ENCODE data around the gene PDLIM7. TPM values are rescaled to one million over a fixed set of nuclear protein-coding genes. Genes with fewer than 3 reads are reported as not detected.

PDLIM7 gene
- total RNA-seq, 1 donor from 2014 or later: 5.3 TPM

DNA sequence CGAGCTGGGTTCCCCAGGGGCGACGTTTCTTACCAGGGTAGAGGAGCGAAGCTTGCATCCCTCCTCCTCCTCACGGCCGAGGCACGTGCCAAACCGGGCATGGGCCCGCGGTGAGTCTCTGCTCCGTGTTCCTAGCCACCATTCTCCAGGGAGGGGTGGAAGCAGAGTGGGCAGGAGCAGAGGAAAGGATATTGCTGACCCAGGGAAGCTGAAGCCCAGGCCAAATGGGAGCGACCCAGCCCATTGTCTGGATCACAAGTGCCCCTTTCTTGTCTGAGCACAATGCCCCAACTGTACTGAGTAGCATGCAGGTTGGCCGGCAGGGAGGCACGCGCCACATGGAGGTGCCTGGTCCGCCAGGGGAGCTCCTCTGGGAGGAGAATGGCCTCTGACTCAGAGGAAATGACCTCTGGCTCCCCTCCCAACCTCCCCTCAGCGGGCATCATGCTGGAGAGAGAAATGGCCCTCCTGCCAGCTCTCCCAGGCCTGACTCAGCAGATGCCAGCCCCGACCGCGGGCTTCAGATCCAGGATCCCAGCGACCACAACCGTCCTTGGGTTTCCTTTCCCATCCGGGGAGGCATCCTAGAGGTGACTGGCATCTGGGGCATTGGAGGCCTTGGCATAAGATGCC, 49.7 kb downstream of the PDLIM7 start:
- ATAC-seq (peak; percentile 38), DNase-seq (ENCODE audit: low spot score) (no peak)

DNA sequence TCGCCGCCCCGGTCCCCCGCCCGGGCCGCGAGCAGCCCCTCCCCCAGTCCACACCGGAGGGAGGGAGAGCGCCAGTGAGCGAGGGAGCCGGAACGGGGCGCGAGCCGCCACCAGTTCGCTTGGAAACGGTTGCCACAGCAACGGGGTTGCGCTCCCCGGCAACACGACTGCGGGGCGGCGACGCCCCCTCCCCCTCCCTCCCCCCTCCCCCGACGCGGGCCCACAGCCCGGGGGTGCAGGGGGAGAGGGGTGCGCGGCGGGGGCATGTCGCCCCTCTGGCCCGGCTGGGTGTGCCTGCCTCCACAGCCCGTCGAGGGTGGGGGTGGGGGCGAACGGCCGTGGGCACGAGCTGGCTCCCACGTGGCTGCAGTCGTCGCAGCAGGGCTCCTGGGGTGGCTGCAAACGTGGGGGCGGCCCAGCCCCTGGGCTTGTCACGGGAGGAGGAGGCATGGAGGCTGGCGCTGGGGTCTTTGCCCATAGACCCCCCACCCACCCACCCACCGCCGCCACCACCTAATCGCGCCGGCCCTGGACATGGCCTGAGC, 50.3 kb downstream of the PDLIM7 start:
- DNase-seq (ENCODE audit: low spot score): no peak
- peak; percentile 24 for ATAC-seq

DNA sequence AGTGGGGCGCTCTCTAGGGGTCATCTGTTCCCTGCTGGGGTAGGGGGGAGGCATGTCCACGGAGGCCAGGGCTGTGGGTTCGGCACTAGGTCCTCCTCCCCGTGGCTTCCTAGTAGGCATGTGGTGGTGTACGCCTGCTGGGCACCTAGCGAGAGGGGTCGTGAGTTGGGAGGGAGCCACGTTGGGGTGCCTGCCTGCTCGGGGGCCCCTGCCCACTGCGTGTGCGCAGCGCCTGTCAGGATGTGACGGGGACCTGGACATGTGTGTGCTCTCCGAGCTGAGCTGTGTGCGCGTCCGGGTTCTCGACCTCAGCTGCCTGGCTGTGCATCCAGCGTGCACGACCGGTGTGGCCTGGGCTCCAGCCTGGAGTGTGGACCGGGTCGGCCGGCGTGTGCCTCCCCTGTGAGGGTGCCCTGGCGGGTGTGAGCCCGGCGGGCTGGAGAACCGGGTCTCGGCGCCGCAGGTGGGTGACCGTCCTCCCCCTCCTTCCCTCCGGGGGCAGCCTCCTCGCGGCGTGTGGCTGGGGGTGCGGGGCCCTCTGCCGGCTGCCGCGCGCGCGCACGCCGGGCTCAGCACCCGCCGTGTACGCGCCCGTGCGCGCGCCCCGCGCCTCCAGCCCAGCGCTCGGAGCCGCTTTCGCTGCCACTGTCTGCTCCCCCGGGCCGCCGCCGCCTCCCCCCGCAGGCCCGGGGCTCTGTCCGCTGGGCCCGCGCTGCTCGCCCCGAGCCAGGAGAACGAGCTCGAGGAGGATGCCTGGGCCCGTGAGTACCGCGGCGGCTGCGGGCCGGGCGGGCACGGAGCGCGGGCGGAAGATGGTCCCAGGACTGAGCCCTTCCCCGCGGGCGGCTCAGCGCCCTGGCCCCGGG, 51.0 kb downstream of the PDLIM7 start, which contains the start of gene PRR7:
TSS of gene PRR7 (plus strand) at position 615 of the 866 bp plus-strand sequence. CDS start 8,254 bp downstream, outside the sequence.
- DNase-seq (ENCODE audit: low spot score) (no peak), ATAC-seq (peak; percentile 87)

DNA sequence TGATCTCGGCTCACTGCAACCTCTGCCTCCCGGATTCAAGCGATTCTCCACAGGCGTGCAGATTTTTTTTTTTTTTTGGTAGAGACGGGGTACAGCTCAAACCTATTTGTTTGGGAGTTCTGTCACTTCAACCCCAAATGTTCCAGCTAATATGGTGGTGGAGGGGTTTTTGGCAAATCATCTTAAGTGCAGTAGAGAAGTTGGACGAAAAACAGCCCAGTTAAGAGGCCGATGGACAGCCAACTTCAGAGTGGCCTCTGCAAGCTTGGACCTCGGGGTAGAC, 51.5 kb downstream of the PDLIM7 start:
- no peak for DNase-seq (ENCODE audit: low spot score)
- ATAC-seq: no peak

DNA sequence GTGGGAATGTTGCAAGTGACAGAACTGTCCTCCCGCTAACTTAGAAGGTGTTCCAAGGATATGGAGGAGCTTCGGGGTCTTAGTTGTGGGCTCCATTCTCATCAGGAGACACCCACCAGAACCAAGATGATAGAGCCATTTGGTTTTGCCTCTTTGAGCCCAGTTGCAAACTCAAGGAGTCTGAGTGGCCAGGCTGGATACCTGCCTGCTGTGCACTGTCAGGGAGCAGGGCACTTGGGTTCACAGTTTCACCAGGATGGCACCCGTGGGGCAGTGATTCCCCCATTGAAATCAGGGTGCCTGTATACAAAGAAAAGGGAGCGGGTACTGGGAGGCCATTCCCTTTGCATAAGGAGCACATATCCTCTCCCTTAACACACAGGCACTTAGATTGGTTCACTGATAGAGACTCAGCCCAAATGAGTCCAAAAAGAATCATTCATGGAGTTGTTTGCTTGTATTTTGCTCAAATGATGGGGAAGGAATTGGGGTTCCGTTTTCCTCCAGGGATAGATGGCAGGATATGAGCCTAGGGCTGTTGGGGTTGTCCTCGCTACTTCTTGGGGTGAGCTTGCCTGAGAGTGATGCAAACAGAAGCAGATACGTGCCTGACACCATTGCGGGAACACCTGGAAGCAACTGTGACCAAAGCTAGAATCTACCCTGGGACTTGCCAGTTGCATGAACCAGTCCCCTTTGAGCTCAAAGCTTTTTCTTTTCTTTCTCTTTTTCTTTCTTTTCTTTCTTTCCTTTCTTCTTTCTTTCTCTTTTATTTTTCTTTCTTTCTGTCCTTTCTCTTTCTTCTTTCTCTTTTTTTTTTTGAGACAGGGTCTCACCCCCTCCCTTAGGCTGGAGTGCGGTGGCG, 52.1 kb downstream of the PDLIM7 start:
- ATAC-seq: no peak
- no peak for DNase-seq (ENCODE audit: low spot score)

DNA sequence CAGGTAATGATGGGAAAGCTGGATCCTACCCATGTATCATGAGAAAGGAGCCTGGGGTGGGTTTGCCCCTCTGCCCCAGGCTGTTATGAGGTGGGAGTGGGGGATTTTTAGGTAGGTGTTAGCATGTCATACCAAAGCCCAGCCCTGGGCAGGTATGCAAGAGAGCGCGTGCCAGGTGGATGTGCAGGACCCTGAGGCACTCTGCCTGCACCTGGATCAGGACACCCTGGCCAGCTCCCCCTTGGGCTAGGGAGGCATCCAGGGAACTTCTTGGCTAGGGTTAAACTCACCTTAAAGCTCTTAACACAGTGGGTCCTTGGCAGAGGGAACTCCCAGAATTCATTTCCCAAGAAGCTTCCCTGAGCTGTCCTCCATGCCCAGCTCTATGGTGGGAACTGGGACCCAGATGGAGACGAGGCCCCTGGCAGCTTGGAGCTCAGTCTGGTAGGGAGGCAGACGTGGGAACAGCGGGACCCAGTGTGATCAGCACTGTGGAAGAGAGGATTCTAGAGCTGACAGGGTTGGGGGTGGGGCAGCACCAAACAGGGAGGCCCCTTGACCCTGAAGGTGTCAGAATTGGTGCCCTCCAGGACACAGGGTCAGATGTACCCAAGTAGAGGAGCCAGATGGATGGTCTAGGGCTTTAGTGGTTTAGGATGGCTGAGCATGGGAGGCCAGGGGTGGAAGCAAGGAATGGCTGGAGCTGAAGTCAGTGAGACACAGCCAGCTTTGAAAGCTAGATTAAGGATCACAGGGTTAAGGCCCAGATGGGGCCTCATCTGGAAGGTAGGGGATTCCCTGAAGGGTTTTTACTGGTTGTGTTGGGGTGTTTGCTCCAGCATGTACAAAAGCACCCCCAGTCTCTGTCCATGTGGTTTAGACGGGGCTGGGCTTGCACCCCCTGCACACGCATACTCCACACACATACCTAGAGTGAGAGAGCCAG, 53.0 kb downstream of the PDLIM7 start:
- peak; percentile 45 for DNase-seq (ENCODE audit: low spot score)
- no peak for ATAC-seq

DNA sequence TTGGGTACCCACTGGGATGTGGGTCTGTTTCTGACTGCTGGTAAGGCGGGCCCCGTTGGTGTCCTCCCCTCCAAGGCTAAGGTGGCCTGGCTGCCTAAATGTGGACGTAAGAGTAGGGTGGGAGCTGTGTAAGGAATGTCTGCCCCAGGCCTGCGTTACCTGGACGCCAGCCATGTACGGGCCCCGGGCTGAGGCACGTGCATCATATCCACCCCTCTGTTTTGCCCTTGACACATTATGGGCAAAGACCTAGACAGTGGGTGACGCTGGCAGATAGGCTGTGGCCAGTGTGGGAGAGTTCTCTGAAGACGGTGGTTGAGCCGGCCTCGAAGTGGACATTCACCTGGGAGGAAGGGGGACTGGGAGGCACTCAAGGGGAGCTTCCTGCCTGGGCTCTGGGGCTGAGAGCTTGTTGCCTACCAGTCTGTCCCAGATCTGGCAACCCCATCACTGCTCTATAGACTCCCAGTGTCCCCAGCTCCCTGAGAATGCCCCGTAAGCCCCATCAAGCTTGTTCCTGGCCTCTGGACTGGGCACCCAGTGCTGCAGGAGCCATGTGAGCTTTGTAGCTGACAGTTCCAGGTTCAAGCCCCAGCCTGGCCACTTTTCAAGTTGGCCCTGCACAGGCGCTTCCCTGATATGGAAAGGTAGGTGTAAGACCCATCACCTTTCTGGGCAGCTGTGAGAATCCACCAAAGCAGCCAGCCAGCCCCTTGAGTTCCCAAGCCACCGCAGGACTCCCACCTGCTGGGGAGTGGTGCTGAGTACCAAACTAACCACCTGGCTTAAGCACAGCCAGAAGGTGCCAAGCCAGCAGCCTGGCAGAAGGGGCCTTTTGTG, 54.0 kb downstream of the PDLIM7 start:
- ATAC-seq (no peak), DNase-seq (ENCODE audit: low spot score) (peak; percentile 44)

DNA sequence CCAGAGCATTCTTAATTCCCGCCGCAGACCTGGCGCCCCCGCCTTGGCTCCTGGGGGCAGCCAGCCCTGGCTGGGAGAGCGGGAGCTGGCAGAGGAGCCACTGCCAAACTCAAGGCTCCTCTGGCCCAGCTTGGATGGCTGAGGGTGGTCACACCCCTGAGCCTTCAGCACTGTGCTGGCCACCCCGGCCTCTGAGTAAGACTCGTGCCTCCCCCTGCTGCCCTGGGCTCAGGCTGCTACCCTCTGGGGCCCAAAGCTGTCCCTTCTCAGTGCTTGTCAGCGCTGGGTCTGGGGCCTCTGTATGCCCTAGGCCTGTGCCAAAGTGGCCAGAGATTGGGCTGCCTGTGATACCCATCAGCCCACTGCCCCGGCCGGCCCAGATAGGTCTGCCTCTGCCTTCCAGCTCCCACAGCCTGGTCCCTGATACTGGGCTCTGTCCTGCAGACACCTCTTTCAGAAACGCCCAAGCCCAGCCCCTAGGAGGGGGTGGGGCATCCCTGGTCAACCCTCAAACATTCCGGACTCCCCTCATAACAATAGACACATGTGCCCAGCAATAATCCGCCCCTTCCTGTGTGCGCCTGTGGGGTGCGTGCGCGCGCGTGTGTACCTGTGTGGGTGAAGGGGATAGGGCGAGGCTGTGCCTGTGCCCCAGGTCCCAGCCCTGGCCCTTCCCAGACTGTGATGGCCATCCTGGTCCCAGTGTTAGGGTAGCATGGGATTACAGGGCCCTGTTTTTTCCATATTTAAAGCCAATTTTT, 55.2 kb downstream of the PDLIM7 start:
- DNase-seq (ENCODE audit: low spot score) (no peak), ATAC-seq (no peak)

DNA sequence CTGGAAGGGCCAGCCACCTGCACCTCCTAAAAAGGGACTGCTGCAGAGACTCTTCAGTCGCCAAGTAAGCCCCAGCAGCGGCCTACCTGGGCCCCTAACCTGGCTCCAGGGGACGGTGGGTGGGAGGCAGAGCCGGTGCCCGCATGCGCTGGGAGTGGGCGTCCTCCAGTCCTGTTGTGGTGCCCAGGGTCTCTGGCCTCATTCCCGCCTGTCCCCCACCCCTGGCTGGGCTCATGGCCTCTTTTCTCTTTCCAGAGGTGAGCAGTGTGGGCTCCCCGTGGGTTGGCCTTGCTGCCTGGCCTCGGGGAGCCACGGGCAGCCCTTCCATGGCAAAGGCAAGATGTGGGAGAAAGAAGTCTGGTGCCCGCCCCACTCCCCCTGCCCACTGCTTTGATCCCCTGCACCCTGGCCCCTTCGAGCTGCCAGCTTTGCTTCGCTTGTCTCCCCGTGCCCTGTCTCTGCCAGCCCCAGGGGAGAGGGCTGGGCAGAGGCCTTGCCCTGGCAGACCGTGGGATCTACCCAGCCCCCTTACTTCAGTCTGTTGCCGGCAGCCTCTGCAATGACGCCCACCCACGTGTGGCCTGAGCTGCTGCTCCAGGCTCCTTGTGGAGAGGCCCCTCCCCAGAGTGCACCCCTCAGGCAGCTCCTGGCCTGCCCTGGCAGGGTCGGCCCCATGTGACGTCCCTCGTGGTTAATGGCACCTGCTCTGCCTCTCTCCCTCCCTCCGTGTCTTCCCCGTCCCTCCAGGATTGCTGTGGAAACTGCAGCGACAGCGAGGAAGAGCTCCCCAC, 56.2 kb downstream of the PDLIM7 start:
- DNase-seq (ENCODE audit: low spot score): no peak
- no peak for ATAC-seq

DNA sequence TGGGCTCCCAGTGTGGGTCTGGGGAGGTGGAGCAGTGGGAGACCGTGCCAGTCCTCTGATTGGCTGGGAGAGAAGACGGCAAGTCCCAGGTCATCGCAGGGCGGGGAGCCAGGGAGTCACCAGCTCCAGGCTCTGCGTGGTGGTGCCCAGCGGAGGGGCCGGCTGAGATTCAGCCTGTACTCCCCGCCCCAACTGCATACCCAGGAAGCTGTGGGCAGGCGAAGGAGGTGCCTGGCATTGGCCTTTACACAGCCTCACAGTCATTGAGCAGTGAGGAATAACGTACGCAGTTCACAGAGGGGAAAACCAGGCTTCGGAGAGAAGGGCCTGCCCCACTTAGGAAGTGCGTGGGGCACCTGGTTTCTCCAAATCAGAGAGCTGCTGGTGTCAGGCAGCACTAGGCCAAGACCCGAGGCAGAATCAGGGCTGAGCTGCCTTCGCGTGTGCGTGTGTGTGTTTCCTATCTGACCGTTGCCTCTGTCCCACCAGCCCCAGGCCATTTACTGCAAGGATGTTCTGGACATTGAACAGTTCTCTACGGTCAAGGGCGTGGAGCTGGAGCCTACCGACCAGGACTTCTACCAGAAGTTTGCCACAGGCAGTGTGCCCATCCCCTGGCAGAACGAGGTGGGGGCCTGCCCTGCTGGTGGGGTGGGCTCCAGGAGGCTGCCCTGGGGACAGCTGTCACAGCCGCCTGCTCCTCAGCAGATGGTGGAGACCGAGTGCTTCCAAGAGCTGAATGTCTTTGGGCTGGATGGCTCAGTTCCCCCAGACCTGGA, 57.0 kb downstream of the PDLIM7 start:
- ATAC-seq (no peak), DNase-seq (ENCODE audit: low spot score) (no peak)

DNA sequence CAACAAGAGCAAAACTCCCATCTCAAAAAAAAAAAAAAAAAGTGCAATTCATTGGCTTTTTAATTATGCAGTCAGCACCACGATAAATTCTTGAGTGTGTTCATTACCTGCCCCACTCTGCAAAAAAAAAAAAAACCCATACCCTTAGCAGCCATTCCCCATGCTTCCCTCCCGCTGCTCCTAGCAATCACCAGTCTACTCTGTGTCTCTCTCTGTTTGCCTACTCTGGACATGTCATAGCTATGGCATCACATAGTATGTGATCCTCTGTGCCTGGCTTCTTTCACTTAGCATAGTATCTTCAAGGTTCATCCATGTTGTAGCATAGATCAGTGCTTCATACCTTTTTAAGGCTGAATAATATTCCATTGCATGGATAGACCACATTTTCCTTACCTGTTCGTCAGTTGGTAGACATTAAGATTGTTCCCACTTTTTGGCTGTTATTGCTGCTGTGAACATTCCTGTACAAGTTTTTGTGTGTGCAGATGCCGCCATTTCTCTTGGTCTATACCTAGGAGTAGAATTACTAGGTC, 57.8 kb downstream of the PDLIM7 start:
- DNase-seq (ENCODE audit: low spot score) (no peak), ATAC-seq (no peak)

DNA sequence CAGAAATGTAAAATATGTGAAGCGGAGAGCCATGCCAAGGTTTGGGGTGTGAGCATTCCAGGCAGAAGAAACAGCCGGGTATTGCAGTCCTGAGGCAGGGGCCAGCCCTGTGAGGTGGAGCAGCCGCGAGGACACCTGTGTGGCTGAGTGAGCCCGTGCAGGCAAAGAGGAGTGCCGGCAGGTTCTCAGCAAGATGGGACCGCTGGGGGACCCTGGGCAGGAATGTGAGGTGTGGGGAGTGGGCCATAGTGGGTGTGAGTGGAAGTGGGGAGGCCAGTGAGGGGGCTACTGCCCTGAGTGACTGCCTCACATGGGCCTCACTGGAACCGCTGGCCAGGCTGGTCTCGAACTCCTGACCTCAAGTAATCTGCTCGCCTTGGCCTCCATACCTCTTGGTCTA, 58.9 kb downstream of the PDLIM7 start:
- DNase-seq (ENCODE audit: low spot score): no peak

DNA sequence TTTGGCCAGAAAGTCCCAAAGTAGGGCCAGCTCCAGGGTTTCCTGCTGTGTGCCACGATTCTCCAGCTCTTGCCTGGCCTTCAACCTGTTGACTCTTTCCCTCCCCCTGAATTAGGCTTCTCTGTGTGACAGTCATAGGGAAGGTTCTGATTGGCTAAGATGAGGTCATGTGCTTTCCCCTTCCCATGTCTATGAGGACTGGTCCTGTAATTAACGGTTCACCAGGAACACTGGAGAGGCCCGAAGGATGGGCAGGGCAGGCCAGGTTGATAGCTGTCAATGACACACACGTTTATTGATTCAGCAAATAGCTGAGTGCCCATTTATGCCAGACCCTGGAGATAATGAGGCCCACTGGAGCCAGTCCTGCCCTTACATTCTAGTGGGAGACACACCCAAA, 59.8 kb downstream of the PDLIM7 start:
- DNase-seq (ENCODE audit: low spot score): no peak
- ATAC-seq: no peak

More for the DNA sequence above, 58.9 kb downstream of the PDLIM7 start:
- no peak for ATAC-seq

DNA sequence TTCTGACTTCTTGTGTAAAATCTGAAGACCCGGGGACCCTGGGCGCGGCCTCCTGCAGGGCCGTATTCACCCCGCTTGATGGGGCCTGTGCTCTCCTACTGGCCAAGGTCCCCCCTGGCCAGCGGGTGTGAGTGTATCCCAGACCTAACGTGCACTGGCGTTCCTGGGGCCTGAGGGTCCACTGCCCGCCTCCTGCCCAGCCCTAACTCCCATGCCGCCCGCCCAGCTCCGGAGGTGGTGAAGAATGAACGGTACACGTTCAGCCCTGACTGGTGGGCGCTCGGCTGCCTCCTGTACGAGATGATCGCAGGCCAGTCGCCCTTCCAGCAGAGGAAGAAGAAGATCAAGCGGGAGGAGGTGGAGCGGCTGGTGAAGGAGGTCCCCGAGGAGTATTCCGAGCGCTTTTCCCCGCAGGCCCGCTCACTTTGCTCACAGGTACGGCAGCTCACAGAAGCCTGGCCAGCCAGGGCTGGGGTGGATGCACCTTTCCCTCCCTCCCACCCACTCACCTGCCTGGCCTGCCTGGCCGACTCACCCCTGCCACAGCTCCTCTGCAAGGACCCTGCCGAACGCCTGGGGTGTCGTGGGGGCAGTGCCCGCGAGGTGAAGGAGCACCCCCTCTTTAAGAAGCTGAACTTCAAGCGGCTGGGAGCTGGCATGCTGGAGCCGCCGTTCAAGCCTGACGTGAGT, 61.4 kb downstream of the PDLIM7 start:
- no peak for ATAC-seq

DNA sequence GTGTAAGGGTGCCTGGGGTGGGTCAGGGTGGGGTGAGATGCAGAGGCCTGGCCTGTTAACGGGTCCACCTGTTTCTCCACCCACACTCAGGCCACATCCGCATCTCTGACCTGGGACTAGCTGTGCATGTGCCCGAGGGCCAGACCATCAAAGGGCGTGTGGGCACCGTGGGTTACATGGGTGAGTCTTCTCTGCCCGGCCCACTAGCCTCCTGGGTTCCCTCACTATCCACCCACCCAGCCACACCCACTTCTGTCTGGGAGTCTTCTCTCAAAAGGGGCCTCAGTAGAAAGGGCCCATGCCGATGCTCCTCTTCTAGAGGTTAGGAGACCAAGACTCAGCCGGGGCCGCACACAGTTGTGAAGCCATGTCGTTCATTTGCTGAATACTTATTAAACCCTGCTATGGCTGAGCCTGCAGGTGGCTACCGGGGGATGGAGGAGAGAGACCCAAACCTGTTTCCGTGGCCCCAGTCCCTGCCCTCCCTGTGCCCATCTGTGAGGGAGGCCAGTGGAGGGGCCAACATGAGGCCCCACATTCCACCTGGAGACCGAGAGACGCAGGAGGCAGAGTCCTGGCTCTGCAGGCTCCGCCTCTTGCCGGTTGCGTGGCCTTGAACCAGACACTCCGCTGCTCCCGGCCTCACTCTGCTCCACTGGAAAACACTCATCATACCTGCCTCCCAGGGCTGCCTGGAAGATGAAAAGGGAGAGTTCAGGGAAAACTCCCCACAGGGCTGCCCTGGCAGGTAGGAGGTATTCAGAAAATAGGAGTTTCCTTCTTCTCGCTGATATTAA, 62.3 kb downstream of the PDLIM7 start:
- DNase-seq (ENCODE audit: low spot score): no peak

More for the DNA sequence above, 61.4 kb downstream of the PDLIM7 start:
- no peak for DNase-seq (ENCODE audit: low spot score)

More for the DNA sequence above, 62.3 kb downstream of the PDLIM7 start:
- ATAC-seq: no peak

Data from left lobe of liver (tissue), 2 donors.